PC-9 (cell line): ENCODE results near the gene ERBB4.

ENCODE experiments used
- EZH2 ChIP-seq: fragments of 200-600 bp; sonication (generic); IDR thresholded peaks from 2 replicates; pipeline ENCODE4 v1.8.0; 2017; ENCODE audit warnings: antibody characterized with exemption, low read depth
- TF ChIP-seq, protein P1 (sequence below): fragments of 200-600 bp; sonication (generic); conservative IDR thresholded peaks from 2 replicates; pipeline ENCODE4 v1.6.1; 2017; ENCODE audit warnings: mixed run types, antibody characterized with exemption, mild to moderate bottlenecking, moderate library complexity

DNA sequence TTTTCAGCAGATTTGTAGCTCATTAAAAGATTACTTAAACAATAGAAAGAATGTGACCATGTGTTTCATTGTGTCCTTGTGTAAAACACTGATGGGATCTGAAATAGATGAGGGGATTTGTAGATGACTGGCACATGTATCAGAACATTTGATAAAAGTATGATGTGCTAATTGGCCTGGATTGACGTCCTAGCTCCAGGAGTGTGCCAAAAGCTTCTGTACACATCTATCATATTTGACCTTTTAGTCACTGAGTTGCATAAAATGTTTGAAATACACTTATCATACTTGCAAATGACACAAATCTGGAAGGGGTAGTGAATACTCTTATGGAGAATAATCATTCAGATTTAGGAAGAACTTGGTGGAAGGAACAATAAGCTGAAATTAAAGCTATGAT is 778.5 kb downstream of the ERBB4 start:
- TF ChIP-seq, protein P1, sequence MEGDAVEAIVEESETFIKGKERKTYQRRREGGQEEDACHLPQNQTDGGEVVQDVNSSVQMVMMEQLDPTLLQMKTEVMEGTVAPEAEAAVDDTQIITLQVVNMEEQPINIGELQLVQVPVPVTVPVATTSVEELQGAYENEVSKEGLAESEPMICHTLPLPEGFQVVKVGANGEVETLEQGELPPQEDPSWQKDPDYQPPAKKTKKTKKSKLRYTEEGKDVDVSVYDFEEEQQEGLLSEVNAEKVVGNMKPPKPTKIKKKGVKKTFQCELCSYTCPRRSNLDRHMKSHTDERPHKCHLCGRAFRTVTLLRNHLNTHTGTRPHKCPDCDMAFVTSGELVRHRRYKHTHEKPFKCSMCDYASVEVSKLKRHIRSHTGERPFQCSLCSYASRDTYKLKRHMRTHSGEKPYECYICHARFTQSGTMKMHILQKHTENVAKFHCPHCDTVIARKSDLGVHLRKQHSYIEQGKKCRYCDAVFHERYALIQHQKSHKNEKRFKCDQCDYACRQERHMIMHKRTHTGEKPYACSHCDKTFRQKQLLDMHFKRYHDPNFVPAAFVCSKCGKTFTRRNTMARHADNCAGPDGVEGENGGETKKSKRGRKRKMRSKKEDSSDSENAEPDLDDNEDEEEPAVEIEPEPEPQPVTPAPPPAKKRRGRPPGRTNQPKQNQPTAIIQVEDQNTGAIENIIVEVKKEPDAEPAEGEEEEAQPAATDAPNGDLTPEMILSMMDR, result no peak
- no peak for TF ChIP-seq EZH2
